HFFc6 (cell line): ENCODE data around the gene DLGAP4. TPM values are rescaled to one million over a fixed set of nuclear protein-coding genes. Genes with fewer than 3 reads are reported as not detected.

Experiments
- DNase-seq: peaks from one replicate; pipeline ENCODE4 v3.0.0-alpha.2; 2018
- H3K27ac Mint-ChIP-seq: 2 replicates; pipeline ENCODE4 v1.8.0; 2020; ENCODE audit warnings: mild to moderate bottlenecking, mixed read lengths
- H3K27me3 Mint-ChIP-seq: 2 replicates; pipeline ENCODE4 v1.8.0; 2021; ENCODE audit warnings: mild to moderate bottlenecking, moderate library complexity, mixed read lengths; ENCODE audit not compliant: insufficient read depth
- H3K36me3 Mint-ChIP-seq: 2 replicates; pipeline ENCODE4 v1.8.0; 2021; ENCODE audit warnings: low read depth, mixed read lengths
- H3K4me1 Mint-ChIP-seq: 2 replicates; pipeline ENCODE4 v1.8.0; 2020; ENCODE audit warnings: low read depth, mixed read lengths
- H3K4me3 Mint-ChIP-seq: 2 replicates; pipeline ENCODE4 v1.8.0; 2020; ENCODE audit warnings: mild to moderate bottlenecking, moderate library complexity, mixed read lengths
- H3K9me3 Mint-ChIP-seq: 2 replicates; pipeline ENCODE4 v1.8.0; 2020; ENCODE audit warnings: mild to moderate bottlenecking, mixed read lengths
- CTCF ChIP-seq: fragments of 200-600 bp; sonication (generic); IDR thresholded peaks from 2 replicates; pipeline ENCODE4 v1.5.0; 2021; ENCODE audit warnings: antibody characterized with exemption, mild to moderate bottlenecking
- total RNA-seq, 6 experiments: library from RNA; stranded (reverse); fragmentation: NEBNext Ultra II Directional; extraction: Animal tissue kit (Norgen Biotek cat#: 25700); gene quantifications; 2 replicates in 1 of 6; 3 replicates in 5 of 6; pipeline ENCODE4 v1.2.3, GENCODE V29; 2021

Gene DLGAP4
- total RNA-seq, 6 experiments from 2014 or later: 118 to 150 (median 140) TPM

- H3K4me1 Mint-ChIP-seq: no peaks in the 10 kb centered on the region
- peak; percentile 18 for DNase-seq
- H3K27ac Mint-ChIP-seq: no peak overlapping the region
- TF ChIP-seq CTCF: peak; percentile 93
- H3K9me3 Mint-ChIP-seq: no peaks in the 10 kb centered on the region
- peaks cover 24% of the 10 kb centered on the region for H3K27me3 Mint-ChIP-seq
- no peaks in the 10 kb centered on the region for H3K36me3 Mint-ChIP-seq
- H3K4me3 Mint-ChIP-seq: no peak overlapping the region
These were observed 133.0 kb downstream of the DLGAP4 start for GRCh38 chr20:36439040-36439730.

GRCh38 chr20:36439731-36440072, 133.6 kb downstream of the DLGAP4 start:
- Mint-ChIP-seq H3K9me3 (no peaks in the 10 kb centered on the region), H3K4me1 (no peaks in the 10 kb centered on the region), H3K36me3 (no peaks in the 10 kb centered on the region), H3K4me3 (no peak overlapping the region), H3K27me3 (peaks cover 25% of the 10 kb centered on the region), H3K27ac (no peak overlapping the region)
- peak; percentile 61 for TF ChIP-seq CTCF
- no peak for DNase-seq

- no peak overlapping the region for H3K4me3 Mint-ChIP-seq
These were observed 134.4 kb downstream of the DLGAP4 start for GRCh38 chr20:36440370-36441026.

GRCh38 chr20:36441027-36441414, 134.9 kb downstream of the DLGAP4 start:
- TF ChIP-seq CTCF: no peak
- Mint-ChIP-seq H3K27me3 (peaks cover 30% of the 10 kb centered on the region), H3K4me1 (no peaks in the 10 kb centered on the region), H3K9me3 (no peaks in the 10 kb centered on the region), H3K4me3 (no peak overlapping the region), H3K27ac (no peak overlapping the region), H3K36me3 (no peaks in the 10 kb centered on the region)
- DNase-seq: no peak

More at GRCh38 chr20:36440370-36441026, 134.4 kb downstream of the DLGAP4 start:
- Mint-ChIP-seq H3K4me1 (no peaks in the 10 kb centered on the region), H3K9me3 (no peaks in the 10 kb centered on the region), H3K27ac (no peak overlapping the region), H3K27me3 (peaks cover 26% of the 10 kb centered on the region), H3K36me3 (no peaks in the 10 kb centered on the region)
- no peak for TF ChIP-seq CTCF
- no peak for DNase-seq

GRCh38 chr20:36441416-36441815, 135.3 kb downstream of the DLGAP4 start:
- Mint-ChIP-seq H3K4me1 (no peaks in the 10 kb centered on the region), H3K27me3 (peaks cover 34% of the 10 kb centered on the region), H3K9me3 (no peaks in the 10 kb centered on the region), H3K4me3 (no peak overlapping the region), H3K36me3 (no peaks in the 10 kb centered on the region), H3K27ac (no peak overlapping the region)
- no peak for DNase-seq
- TF ChIP-seq CTCF: no peak
